GM10266 (cell line): ENCODE results near the gene P3H1.

Experiments used
- DNase-seq: peaks from one replicate; pipeline ENCODE4 v3.0.0; 2012; ENCODE audit errors: extremely low spot score
- TF ChIP-seq, protein P1 (sequence below): IDR thresholded peaks from 2 replicates; pipeline ENCODE4 v1.5.1; 2012; ENCODE audit warnings: mild to moderate bottlenecking, low read depth; ENCODE audit not compliant: control insufficient read depth, insufficient read depth; ENCODE audit errors: missing control alignments

Gene P3H1

DNA sequence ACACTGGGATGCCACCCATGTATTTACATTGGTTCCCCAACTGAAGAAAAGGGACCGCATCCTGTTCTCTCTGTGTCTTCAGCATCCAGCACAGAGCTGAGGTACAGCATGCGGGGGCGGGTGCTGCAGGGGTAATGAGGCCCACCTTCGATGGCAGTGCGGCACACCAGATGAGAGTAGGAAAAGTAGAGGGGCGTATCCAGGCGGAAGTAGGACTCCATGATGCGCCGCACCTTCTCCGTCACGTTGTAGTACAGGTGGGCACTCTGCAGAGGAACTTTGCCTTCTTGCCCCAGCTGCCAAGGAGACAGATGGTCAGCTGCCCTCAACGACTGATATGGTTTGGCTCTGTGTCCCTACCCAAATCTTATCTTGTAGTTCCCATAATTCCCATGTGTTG, 16.8 kb downstream of the P3H1 start:
- TF ChIP-seq, protein P1, sequence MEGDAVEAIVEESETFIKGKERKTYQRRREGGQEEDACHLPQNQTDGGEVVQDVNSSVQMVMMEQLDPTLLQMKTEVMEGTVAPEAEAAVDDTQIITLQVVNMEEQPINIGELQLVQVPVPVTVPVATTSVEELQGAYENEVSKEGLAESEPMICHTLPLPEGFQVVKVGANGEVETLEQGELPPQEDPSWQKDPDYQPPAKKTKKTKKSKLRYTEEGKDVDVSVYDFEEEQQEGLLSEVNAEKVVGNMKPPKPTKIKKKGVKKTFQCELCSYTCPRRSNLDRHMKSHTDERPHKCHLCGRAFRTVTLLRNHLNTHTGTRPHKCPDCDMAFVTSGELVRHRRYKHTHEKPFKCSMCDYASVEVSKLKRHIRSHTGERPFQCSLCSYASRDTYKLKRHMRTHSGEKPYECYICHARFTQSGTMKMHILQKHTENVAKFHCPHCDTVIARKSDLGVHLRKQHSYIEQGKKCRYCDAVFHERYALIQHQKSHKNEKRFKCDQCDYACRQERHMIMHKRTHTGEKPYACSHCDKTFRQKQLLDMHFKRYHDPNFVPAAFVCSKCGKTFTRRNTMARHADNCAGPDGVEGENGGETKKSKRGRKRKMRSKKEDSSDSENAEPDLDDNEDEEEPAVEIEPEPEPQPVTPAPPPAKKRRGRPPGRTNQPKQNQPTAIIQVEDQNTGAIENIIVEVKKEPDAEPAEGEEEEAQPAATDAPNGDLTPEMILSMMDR: no peak
- DNase-seq: no peak

- DNase-seq: no peak
- TF ChIP-seq, protein P1: no peak
Observed at GRCh38 chr1:42748461-42749410, 18.1 kb downstream of the P3H1 start.

GRCh38 chr1:42748021-42748420, 18.8 kb downstream of the P3H1 start:
- DNase-seq: no peak
- TF ChIP-seq, protein P1: no peak

DNA sequence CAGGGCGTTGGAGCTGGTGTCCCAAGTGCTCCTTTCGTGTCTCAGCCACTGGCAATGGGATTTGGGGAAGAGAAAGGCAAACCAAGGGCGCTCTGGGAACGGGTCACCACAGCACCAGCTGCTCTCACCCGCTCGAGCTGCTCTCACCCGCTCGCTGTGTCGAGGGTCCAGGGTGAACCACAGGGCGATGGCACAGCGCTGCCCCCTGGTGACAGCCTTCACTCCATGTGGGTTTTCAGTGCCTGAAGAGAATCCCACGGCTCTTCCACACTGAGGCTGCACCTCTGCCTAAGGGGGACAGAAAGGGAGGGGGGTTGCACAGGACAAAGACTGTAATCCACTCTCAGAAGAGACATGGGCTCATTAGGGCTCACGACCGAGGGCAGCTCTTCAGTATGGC, 19.7 kb downstream of the P3H1 start:
- TF ChIP-seq, protein P1: peak; percentile 70
- peak; percentile 64 for DNase-seq

DNA sequence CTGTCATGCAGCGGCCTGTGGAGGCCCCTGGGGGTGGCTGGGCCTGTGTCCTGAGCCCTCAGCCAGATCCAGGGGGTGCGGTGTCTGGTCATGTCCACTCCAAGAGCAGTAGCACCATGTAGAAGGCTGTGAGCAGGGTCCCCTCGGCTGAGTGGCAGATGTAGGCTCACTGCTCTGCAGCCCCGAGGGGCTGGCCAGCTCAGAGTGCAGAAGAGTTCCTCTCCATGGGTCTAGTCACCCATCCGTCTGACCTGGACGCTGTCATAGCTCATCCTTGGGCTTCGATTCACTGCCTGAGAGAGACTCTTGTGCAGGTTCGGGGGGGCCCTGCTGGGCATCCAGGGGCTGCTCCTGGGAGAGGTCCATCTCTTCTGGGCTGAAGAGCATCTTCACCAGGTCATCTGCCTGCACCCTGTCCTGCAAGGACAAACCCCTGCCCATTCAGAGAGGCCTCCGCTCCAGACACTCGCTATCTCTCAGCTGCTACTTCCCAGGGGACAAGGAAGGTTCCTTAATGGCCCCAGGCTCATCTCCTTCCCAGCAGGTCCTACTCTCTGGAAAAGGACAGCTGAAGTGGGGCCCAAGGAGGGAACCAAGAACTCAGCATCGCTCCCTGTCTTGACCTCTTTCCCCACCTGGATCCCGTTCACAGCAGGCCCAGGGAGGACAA, 20.3 kb downstream of the P3H1 start:
- no peak for DNase-seq
- TF ChIP-seq, protein P1: no peak

DNA sequence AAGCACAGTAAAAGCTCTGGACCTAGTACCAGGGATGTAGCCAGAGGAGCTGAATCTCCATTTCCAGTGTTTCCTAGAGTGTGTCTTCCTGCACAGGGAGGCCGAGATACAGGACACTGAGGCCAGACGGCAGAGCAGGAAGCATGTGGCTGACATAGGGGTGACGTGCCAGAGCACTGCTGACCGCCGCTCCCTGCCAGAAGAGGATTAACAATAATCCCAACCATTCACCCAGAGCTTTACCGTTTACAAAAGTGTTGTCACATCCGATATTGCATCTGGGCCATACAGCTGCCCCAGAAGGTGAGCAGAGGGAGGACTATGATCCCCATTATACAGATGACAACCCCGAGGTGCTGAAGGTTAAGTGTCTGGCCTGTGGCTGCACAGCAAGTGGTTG, 21.0 kb downstream of the P3H1 start:
- TF ChIP-seq, protein P1: no peak
- no peak for DNase-seq

DNA sequence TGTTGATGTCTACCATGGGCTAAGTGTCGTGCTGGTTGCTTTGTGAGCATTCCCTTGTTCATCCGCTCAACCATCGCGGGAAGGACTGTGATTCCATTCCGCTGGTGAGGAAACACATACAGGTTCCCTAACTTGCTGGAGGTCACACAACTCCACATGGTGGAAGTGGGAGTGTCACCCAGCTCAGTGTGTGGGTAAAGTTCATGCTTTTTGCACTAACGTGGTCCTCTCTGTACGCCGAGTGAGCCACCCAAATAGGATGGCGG, 22.7 kb downstream of the P3H1 start:
- TF ChIP-seq, protein P1: no peak
- DNase-seq: no peak
